Posterior vena cava (tissue), 2 donors: ENCODE measurements around the gene CA11. TPM values are rescaled to one million over a fixed set of nuclear protein-coding genes. Genes with fewer than 3 reads are reported as not detected.
A peak's percentile ranks its signal among the peaks of the same experiment; 100 is the strongest.

Experiments used
- DNase-seq: peaks from one replicate; pipeline ENCODE4 v3.0.0-alpha.2; 2020; ENCODE audit warnings: low spot score
- intact Hi-C, 2 donors: fragments of 100-400 bp; cut with DNase I; formaldehyde crosslinking; loops; one replicate each; pipeline versions ENCODE4 v1.14.1 to v1.14.2; 2022 to 2023
- total RNA-seq, 2 donors: library from RNA; stranded (reverse); fragmentation: NEBNext Ultra II Directional; extraction: Animal tissue kit (Norgen Biotek cat#: 25700); gene quantifications; one replicate each; pipeline ENCODE4 v1.2.1, GENCODE V29; 2021
- donor health status: DM: yes; HTN: yes; CAD: no.
- donor health status: DM: yes; HTN: yes; CAD: no.

The CA11 gene
- total RNA-seq, 2 donors from 2014 or later, result 4.8 to 5.7 TPM

- no peak for DNase-seq
- intact Hi-C loops, result loop anchor here in 1 of 2 donors (10.0 kb wide), 1 partner anchor 187 kb away; the partner anchor contains the start of gene HSD17B14
Measured at GRCh38 chr19:48648134-48648533, 2.1 kb upstream of the CA11 start.

- intact Hi-C loops, result loop anchor here in 1 of 2 donors (10.0 kb wide), 1 partner anchor 188 kb away; the partner anchor contains the start of gene HSD17B14
Measured at GRCh38 chr19:48646722-48647216, 782 bp upstream of the CA11 start.

GRCh38 chr19:48645620-48646000 lies 377 bp downstream of the CA11 start:
- intact Hi-C loops, result loop anchor here in 1 of 2 donors (10.0 kb wide), 1 partner anchor 189 kb away; the partner anchor contains the start of gene HSD17B14
- DNase-seq, result peak; percentile 79

More at GRCh38 chr19:48646722-48647216, 782 bp upstream of the CA11 start:
- no peak for DNase-seq

- intact Hi-C loops, result loop anchor here (5.0 to 10.0 kb wide), 2 partner anchors 190 to 342 kb away; partner anchors contain the start of gene HSD17B14 (in 1 of the 2)
- DNase-seq, result peak; percentile 91
Measured at GRCh38 chr19:48644839-48645619, 958 bp downstream of the CA11 start.

GRCh38 chr19:48644355-48644754 lies 1.6 kb downstream of the CA11 start:
- intact Hi-C loops, result loop anchor here (5.0 to 10.0 kb wide), 2 partner anchors 190 to 343 kb away; partner anchors contain the start of gene HSD17B14 (in 1 of the 2)
- no peak for DNase-seq

GRCh38 chr19:48642862-48643261 lies 3.1 kb downstream of the CA11 start:
- intact Hi-C loops, result loop anchor here (5.0 to 10.0 kb wide), 2 partner anchors 192 to 344 kb away; partner anchors contain the start of gene HSD17B14 (in 1 of the 2)
- no peak for DNase-seq

- no peak for DNase-seq
- intact Hi-C loops, result loop anchor here (5.0 to 10.0 kb wide), 2 partner anchors 193 to 345 kb away; partner anchors contain the start of gene HSD17B14 (in 1 of the 2)
Measured at GRCh38 chr19:48641850-48642249, 4.1 kb downstream of the CA11 start.

- intact Hi-C loops, result loop anchor here (5.0 to 10.0 kb wide), 2 partner anchors 195 to 348 kb away; partner anchors contain the start of gene HSD17B14 (in 1 of the 2)
- DNase-seq, result no peak
Measured at GRCh38 chr19:48639483-48640375, 6.3 kb downstream of the CA11 start.

- peak; percentile 83 for DNase-seq
- intact Hi-C loops, result no loop called here
Measured at GRCh38 chr19:48638831-48639381, 7.1 kb downstream of the CA11 start.

- DNase-seq, result peak; percentile 91
- intact Hi-C loops, result no loop called here
Measured at GRCh38 chr19:48637948-48638830, 7.8 kb downstream of the CA11 start.

GRCh38 chr19:48637449-48637947 lies 8.5 kb downstream of the CA11 start:
- DNase-seq, result peak; percentile 99
- intact Hi-C loops, result no loop called here

- intact Hi-C loops, result no loop called here
Measured at GRCh38 chr19:48636859-48637448, 9.0 kb downstream of the CA11 start, which contains the start of gene DBP. DBP (minus strand) TSS chr19:48637379; CDS start chr19:48636994, 385 bp downstream.

GRCh38 chr19:48635966-48636858 lies 9.8 kb downstream of the CA11 start:
- peak; percentile 85 for DNase-seq
- intact Hi-C loops, result no loop called here

More at GRCh38 chr19:48636859-48637448, 9.0 kb downstream of the CA11 start, which contains the start of gene DBP:
- peak; percentile 87 for DNase-seq

GRCh38 chr19:48635263-48635965 lies 10.6 kb downstream of the CA11 start:
- peak; percentile 87 for DNase-seq
- intact Hi-C loops, result no loop called here

- peak; percentile 99 for DNase-seq
- intact Hi-C loops, result no loop called here
Measured at GRCh38 chr19:48634424-48635262, 11.3 kb downstream of the CA11 start.
